WTC11 (cell line): ENCODE results near the gene RNF11. TPM values are rescaled to one million over a fixed set of nuclear protein-coding genes. Genes with fewer than 3 reads are reported as not detected.

ENCODE experiments used
- ATAC-seq: fragments of 200-7000 bp; cut with Tn5 transposase; 2 replicates; pipeline ENCODE4 v1.10.0; 2021; ENCODE audit warnings: mild to moderate bottlenecking, moderate library complexity
- CTCF ChIA-PET: fragments of 300-600 bp; sonication (Branson Sonifier 250); formaldehyde crosslinking; loops from one replicate; lab custom pipeline; 2021; ENCODE audit warnings: antibody characterized with exemption; lab: Charles Lee
- POLR2A ChIA-PET: fragments of 350-600 bp; sonication (Branson Sonifier 250); formaldehyde crosslinking; loops from one replicate; lab custom pipeline; 2021; ENCODE audit warnings: antibody characterized with exemption; lab: Charles Lee
- DNase-seq: peaks from one replicate; pipeline ENCODE4 v3.0.0; 2021; ENCODE audit warnings: low spot score
- H3K27ac Mint-ChIP-seq: 2 replicates; pipeline ENCODE4 v1.8.0; 2021; ENCODE audit warnings: mixed read lengths
- H3K27me3 Mint-ChIP-seq: 2 replicates; pipeline ENCODE4 v1.8.0; 2021; ENCODE audit warnings: low read depth, mild to moderate bottlenecking, moderate library complexity, mixed read lengths
- H3K36me3 Mint-ChIP-seq: 2 replicates; pipeline ENCODE4 v1.8.0; 2021; ENCODE audit warnings: mixed read lengths
- H3K4me1 Mint-ChIP-seq: 2 replicates; pipeline ENCODE4 v1.8.0; 2022; ENCODE audit warnings: mixed read lengths
- H3K4me3 Mint-ChIP-seq: 2 replicates; pipeline ENCODE4 v1.8.0; 2021; ENCODE audit warnings: mild to moderate bottlenecking, moderate library complexity, mixed read lengths
- H3K9me3 Mint-ChIP-seq: 2 replicates; pipeline ENCODE4 v1.8.0; 2021; ENCODE audit warnings: mixed read lengths
- CREM ChIP-seq: sonication (generic); formaldehyde crosslinking; IDR thresholded peaks from 2 replicates; pipeline ENCODE4 v1.8.1; 2022; ENCODE audit warnings: mild to moderate bottlenecking, missing genetic modification reagents, moderate library complexity
- ELF4 ChIP-seq: sonication (generic); formaldehyde crosslinking; IDR thresholded peaks from 2 replicates; pipeline ENCODE4 v1.8.1; 2022; ENCODE audit warnings: low read depth, mild to moderate bottlenecking, moderate library complexity, missing genetic modification reagents
- EMX1 ChIP-seq: fragments of 250-450 bp; sonication (Bioruptor Pico); IDR thresholded peaks from 2 replicates; pipeline ENCODE4 v1.8.0; 2021; ENCODE audit warnings: mild to moderate bottlenecking
- FOXP1 ChIP-seq: sonication (generic); formaldehyde crosslinking; IDR thresholded peaks from 2 replicates; pipeline ENCODE4 v1.8.0; 2022; ENCODE audit warnings: missing genetic modification reagents, mild to moderate bottlenecking, moderate library complexity, borderline replicate concordance
- HMGA2 ChIP-seq: fragments of 250-450 bp; sonication (Bioruptor Pico); IDR thresholded peaks from 2 replicates; pipeline ENCODE4 v1.4.0; 2021; ENCODE audit warnings: mild to moderate bottlenecking, moderate library complexity
- JUN ChIP-seq: sonication (generic); formaldehyde crosslinking; IDR thresholded peaks from 2 replicates; pipeline ENCODE4 v1.8.0; 2023; ENCODE audit warnings: mild to moderate bottlenecking, missing genetic modification reagents
- NFE2L1 ChIP-seq: sonication (generic); formaldehyde crosslinking; IDR thresholded peaks from 2 replicates; pipeline ENCODE4 v1.8.1; 2023; ENCODE audit warnings: missing genetic modification reagents
- SMAD3 ChIP-seq: sonication (generic); formaldehyde crosslinking; IDR thresholded peaks from 2 replicates; pipeline ENCODE4 v1.8.0; 2022; ENCODE audit warnings: missing genetic modification reagents, mild to moderate bottlenecking, borderline replicate concordance
- TEAD1 ChIP-seq: sonication (generic); formaldehyde crosslinking; IDR thresholded peaks from 2 replicates; pipeline ENCODE4 v1.8.0; 2022; ENCODE audit warnings: mild to moderate bottlenecking, missing genetic modification reagents
- TEAD4 ChIP-seq: sonication (generic); formaldehyde crosslinking; IDR thresholded peaks from 2 replicates; pipeline ENCODE4 v1.8.0; 2022; ENCODE audit warnings: mild to moderate bottlenecking, missing genetic modification reagents
- ZNF219 ChIP-seq: sonication (generic); formaldehyde crosslinking; IDR thresholded peaks from 2 replicates; pipeline ENCODE4 v1.8.0; 2023; ENCODE audit warnings: missing genetic modification reagents, mild to moderate bottlenecking, borderline replicate concordance
- ZNF396 ChIP-seq: fragments of 250-450 bp; sonication (Bioruptor Pico); IDR thresholded peaks from 2 replicates; pipeline ENCODE4 v1.8.0; 2021; ENCODE audit warnings: mild to moderate bottlenecking, moderate library complexity, borderline replicate concordance
- ZNF416 ChIP-seq: fragments of 250-450 bp; sonication (Bioruptor Pico); IDR thresholded peaks from 2 replicates; pipeline ENCODE4 v1.9.0; 2021; ENCODE audit warnings: mild to moderate bottlenecking, inconsistent platforms
- total RNA-seq: library from RNA; stranded (reverse); gene quantifications from 3 replicates; pipeline ENCODE4 v1.2.3, GENCODE V29; 2021
- TF ChIP-seq, protein P1 (sequence below): fragments of 250-450 bp; sonication (Bioruptor Pico); IDR thresholded peaks from 2 replicates; pipeline ENCODE4 v1.9.0; 2021; ENCODE audit warnings: mild to moderate bottlenecking, borderline replicate concordance
- TF ChIP-seq, protein P2 (sequence below): fragments of 250-450 bp; sonication (Bioruptor Pico); IDR thresholded peaks from 2 replicates; pipeline ENCODE4 v1.9.0; 2021; ENCODE audit warnings: mild to moderate bottlenecking
- TF ChIP-seq, protein P3 (sequence below): sonication (generic); formaldehyde crosslinking; IDR thresholded peaks from 2 replicates; pipeline ENCODE4 v1.8.1; 2023; ENCODE audit warnings: mild to moderate bottlenecking, missing genetic modification reagents, moderate library complexity
- TF ChIP-seq, protein P4 (sequence below): fragments of 250-450 bp; sonication (Bioruptor Pico); IDR thresholded peaks from 2 replicates; pipeline ENCODE4 v2.1.2; 2022; ENCODE audit warnings: mild to moderate bottlenecking, moderate library complexity

RNF11 gene
- total RNA-seq, 1 experiment from 2014 or later, result 46.1 TPM

DNA sequence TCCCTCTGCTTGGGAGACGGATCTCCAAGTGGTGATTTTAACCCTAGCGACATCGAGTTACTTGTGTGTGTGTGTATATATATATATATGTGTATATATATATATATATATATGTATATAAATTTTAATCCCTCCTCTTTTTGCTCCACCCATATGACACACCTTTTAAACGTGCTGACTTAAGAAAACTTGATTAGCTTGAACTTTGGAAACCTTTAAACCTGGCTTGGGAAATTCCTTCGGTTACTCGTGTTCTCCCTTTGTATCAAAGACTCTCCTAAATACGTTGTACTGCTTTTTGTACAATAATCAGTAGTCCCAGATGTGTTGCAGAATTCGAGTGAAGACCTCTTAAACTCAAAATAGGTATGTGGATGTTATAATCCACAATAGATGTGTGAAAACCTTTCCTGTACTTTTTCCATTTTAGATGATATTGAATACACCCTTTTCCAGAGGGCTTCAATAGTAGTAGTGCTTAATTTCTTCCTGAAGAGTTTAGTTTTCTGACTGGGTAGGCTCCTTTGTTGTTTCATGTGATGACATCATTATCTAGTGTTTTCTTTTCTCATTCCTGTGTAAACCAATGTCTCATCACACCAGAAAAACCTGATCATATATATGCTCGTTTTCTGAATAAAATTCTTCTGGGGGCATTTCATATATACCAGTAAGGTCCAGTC lies 1.4 kb downstream of the RNF11 start (continued):
- TF ChIP-seq, protein P1, sequence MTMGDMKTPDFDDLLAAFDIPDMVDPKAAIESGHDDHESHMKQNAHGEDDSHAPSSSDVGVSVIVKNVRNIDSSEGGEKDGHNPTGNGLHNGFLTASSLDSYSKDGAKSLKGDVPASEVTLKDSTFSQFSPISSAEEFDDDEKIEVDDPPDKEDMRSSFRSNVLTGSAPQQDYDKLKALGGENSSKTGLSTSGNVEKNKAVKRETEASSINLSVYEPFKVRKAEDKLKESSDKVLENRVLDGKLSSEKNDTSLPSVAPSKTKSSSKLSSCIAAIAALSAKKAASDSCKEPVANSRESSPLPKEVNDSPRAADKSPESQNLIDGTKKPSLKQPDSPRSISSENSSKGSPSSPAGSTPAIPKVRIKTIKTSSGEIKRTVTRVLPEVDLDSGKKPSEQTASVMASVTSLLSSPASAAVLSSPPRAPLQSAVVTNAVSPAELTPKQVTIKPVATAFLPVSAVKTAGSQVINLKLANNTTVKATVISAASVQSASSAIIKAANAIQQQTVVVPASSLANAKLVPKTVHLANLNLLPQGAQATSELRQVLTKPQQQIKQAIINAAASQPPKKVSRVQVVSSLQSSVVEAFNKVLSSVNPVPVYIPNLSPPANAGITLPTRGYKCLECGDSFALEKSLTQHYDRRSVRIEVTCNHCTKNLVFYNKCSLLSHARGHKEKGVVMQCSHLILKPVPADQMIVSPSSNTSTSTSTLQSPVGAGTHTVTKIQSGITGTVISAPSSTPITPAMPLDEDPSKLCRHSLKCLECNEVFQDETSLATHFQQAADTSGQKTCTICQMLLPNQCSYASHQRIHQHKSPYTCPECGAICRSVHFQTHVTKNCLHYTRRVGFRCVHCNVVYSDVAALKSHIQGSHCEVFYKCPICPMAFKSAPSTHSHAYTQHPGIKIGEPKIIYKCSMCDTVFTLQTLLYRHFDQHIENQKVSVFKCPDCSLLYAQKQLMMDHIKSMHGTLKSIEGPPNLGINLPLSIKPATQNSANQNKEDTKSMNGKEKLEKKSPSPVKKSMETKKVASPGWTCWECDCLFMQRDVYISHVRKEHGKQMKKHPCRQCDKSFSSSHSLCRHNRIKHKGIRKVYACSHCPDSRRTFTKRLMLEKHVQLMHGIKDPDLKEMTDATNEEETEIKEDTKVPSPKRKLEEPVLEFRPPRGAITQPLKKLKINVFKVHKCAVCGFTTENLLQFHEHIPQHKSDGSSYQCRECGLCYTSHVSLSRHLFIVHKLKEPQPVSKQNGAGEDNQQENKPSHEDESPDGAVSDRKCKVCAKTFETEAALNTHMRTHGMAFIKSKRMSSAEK (CRISPR knock-in tag), result no peak
- TF ChIP-seq NFE2L1 (CRISPR knock-in tag), result no peak

DNA sequence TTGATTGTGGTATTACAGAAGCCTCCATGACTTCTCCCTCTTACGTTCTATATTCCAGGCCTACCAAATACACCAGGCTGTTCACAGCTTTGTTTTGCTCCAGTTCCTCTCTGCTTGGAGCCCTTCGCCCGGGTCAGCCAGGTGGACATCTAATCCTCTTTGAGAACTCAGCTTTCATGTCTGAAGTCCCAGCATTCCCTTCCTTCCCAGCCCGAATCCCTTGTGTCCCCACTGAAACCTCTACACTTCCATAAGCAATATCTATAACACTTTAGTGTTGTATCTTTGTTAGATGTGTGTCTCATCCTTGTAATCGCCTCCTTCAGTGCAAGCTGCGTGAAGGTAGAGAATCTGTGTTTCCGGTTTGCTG lies 1.9 kb downstream of the RNF11 start:
- ChIA-PET CTCF (no interaction called here), POLR2A (no interaction called here)
- Mint-ChIP-seq H3K27me3 (peaks cover 12% of the 10 kb centered on the region), H3K9me3 (no peaks in the 10 kb centered on the region), H3K4me3 (no peak overlapping the region), H3K36me3 (no peaks in the 10 kb centered on the region), H3K27ac (no peak overlapping the region), H3K4me1 (peaks cover 38% of the 10 kb centered on the region)
- no peak for TF ChIP-seq EMX1 (CRISPR knock-in tag)
- TF ChIP-seq JUN (CRISPR knock-in tag), result no peak
- TF ChIP-seq, protein P2, sequence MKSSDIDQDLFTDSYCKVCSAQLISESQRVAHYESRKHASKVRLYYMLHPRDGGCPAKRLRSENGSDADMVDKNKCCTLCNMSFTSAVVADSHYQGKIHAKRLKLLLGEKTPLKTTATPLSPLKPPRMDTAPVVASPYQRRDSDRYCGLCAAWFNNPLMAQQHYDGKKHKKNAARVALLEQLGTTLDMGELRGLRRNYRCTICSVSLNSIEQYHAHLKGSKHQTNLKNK (CRISPR knock-in tag), result no peak
- no peak for TF ChIP-seq TEAD1 (CRISPR knock-in tag)
- no peak for TF ChIP-seq ZNF219 (CRISPR knock-in tag)
- no peak for TF ChIP-seq ELF4 (CRISPR knock-in tag)
- TF ChIP-seq FOXP1, result no peak
- TF ChIP-seq TEAD4 (CRISPR knock-in tag), result no peak
- DNase-seq (no peak), ATAC-seq (no peak)

DNA sequence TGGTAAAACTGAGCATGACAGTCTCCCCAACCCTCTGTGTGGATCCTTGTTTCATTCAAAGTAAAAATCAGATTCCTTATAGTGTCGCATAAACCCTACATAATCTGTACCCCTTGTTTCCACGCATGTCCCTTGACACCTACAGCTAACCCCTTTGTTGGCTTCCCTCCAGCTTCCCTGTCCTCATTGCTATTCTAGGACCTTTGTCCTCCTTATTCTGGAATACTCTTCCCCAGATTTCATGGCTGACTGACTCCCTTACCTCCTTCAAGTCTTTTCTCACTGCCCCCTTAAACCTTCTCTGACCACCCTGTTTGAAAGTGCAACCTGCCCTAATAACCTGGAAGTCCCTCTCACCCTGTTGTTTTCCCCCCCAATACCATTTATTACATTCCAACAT lies 4.0 kb downstream of the RNF11 start:
- Mint-ChIP-seq H3K4me3 (no peak overlapping the region), H3K9me3 (no peaks in the 10 kb centered on the region), H3K27ac (peak overlapping the region; percentile 46), H3K4me1 (peaks cover 36% of the 10 kb centered on the region), H3K27me3 (peaks cover 5% of the 10 kb centered on the region; the same call in 1 of the 2 replicates), H3K36me3 (no peaks in the 10 kb centered on the region; the same call in 1 of the 2 replicates)
- no peak for ATAC-seq
- ChIA-PET POLR2A (no interaction called here), CTCF (no interaction called here)
- TF ChIP-seq CREM (CRISPR knock-in tag) (no peak), ZNF396 (no peak), SMAD3 (CRISPR knock-in tag) (no peak), FOXP1 (no peak), ZNF416 (CRISPR knock-in tag) (no peak), TEAD4 (CRISPR knock-in tag) (no peak), HMGA2 (CRISPR knock-in tag) (no peak), JUN (CRISPR knock-in tag) (no peak)
- TF ChIP-seq, protein P3, sequence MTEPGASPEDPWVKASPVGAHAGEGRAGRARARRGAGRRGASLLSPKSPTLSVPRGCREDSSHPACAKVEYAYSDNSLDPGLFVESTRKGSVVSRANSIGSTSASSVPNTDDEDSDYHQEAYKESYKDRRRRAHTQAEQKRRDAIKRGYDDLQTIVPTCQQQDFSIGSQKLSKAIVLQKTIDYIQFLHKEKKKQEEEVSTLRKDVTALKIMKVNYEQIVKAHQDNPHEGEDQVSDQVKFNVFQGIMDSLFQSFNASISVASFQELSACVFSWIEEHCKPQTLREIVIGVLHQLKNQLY (CRISPR knock-in tag), result no peak
- TF ChIP-seq, protein P4, sequence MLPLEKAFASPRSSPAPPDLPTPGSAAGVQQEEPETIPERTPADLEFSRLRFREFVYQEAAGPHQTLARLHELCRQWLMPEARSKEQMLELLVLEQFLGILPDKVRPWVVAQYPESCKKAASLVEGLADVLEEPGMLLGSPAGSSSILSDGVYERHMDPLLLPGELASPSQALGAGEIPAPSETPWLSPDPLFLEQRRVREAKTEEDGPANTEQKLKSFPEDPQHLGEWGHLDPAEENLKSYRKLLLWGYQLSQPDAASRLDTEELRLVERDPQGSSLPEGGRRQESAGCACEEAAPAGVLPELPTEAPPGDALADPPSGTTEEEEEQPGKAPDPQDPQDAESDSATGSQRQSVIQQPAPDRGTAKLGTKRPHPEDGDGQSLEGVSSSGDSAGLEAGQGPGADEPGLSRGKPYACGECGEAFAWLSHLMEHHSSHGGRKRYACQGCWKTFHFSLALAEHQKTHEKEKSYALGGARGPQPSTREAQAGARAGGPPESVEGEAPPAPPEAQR (CRISPR knock-in tag), result no peak
- no peak for DNase-seq
